ENCODE results near the gene SLIT3.

GRCh38 chr5:169029661-169030274, 271.2 kb downstream of the SLIT3 start:
- TF ChIP-seq CTCF (IDR thresholded peaks at IDR 0.05) (no peak), POLR2A (IDR thresholded peaks at IDR 0.05) (no peak), POLR2AphosphoS5 (IDR thresholded peaks at IDR 0.05; ENCODE audit: insufficient read depth in 1 of 2, low read depth in 1 of 2) (no peak)
